ENCODE measurements around the gene PCYT1A.

- TF ChIP-seq CTCF (IDR thresholded peaks at IDR 0.05) (no peak), POLR2A (IDR thresholded peaks at IDR 0.05) (no peak), POLR2AphosphoS5 (IDR thresholded peaks at IDR 0.05) (no peak)
Observed at GRCh38 chr3:196202516-196202970, 85.0 kb downstream of the PCYT1A start.

All from prostate gland (tissue), 2 donors.